Measurements from ENCODE around the gene CNR2. TPM values are rescaled to one million over a fixed set of nuclear protein-coding genes. Genes with fewer than 3 reads are reported as not detected.
A peak's percentile ranks its signal among the peaks of the same experiment; 100 is the strongest.

CNR2 gene
- polyA plus RNA-seq, 2 of the 4 experiments (the other 2 are of a cell fraction) = not detected

- ChIA-PET CTCF (interaction anchor here (0.6 to 8.4 kb wide), 3 partner anchors 16 to 91 kb away, joined by 3 to 57 read pairs (median 6); no protein-coding TSS in a partner anchor), POLR2A (interaction anchor here (0.6 to 1.6 kb wide), 6 partner anchors 9 to 342 kb away, joined by 3 to 9 read pairs (median 4); partner anchors contain the start of gene PITHD1)
- Histone ChIP-seq H3K4me3 (peak within 1 kb of the TSS; percentile 80), H3K9me3 (no peaks in the 10 kb centered on the region), H3K4me2 (peak within 1 kb of the TSS; percentile 82), H3K27ac (peak within 1 kb of the TSS; percentile 85 to 100), H3K4me1 (no peaks in the 10 kb centered on the region; the same call in 1 of the 3 replicates)
- TF ChIP-seq MAX (IDR thresholded peaks at IDR 0.05) (peak; percentile 70; the same call in 1 of the 2 replicates), PBX3 (IDR thresholded peaks at IDR 0.05) (peak; percentile 84), USF2 (IDR thresholded peaks at IDR 0.05) (peak; percentile 75), POLR2A (IDR thresholded peaks at IDR 0.05; ENCODE audit: low read length) (peak; percentile 84), ELK1 (IDR thresholded peaks at IDR 0.05; ENCODE audit: low read depth, low read length) (no peak), TFCP2L1 (CRISPR knock-in tag; IDR thresholded peaks at IDR 0.05) (no peak), PHF8 (IDR thresholded peaks at IDR 0.05; ENCODE audit: borderline replicate concordance, low read depth) (peak; percentile 81; the same call in 1 of the 2 replicates), BCL3 (IDR thresholded peaks at IDR 0.05) (0 out of 3 replicates have a peak, but pooled peaks have one; percentile 33), JUN (IDR thresholded peaks at IDR 0.05) (peak in 1 of 2 experiments; percentile 86; a peak in 3 of 5 replicates), NPAS2 (CRISPR knock-in tag; IDR thresholded peaks at IDR 0.05; ENCODE audit: borderline replicate concordance) (no peak), KDM5A (IDR thresholded peaks at IDR 0.05) (peak; percentile 94)
- 3% methylated on average over 13 of the region's 42 CpGs for WGBS (ENCODE audit: missing lambda C conversion rate)
- DNase-seq (ENCODE audit: low read depth in 1 of 2, low spot score in 1 of 2) (peak; percentile 83), ATAC-seq (peak; percentile 96 to 98), FAIRE-seq (no peak)
Measured at GRCh38 chr1:23825076-23825761, 87.9 kb downstream of the CNR2 start, which contains the start of gene HMGCL. Gene HMGCL, minus strand, starts transcription at chr1:23825429. Its CDS starts 14 bp downstream, at chr1:23825415.

GRCh38 chr1:23824711-23825075, 88.5 kb downstream of the CNR2 start:
- CTCF ChIA-PET = interaction anchor here (1.8 to 8.4 kb wide), 2 partner anchors 15 to 30 kb away, joined by 6 to 57 read pairs; no protein-coding TSS in a partner anchor
- 3% methylated on average over 8 of the region's 8 CpGs for WGBS (ENCODE audit: missing lambda C conversion rate)
- TF ChIP-seq HDAC2 (IDR thresholded peaks at IDR 0.05) (no peak), ESRRA (IDR thresholded peaks at IDR 0.05; ENCODE audit: borderline replicate concordance, low read length) (no peak), HOXB5 (CRISPR knock-in tag; IDR thresholded peaks at IDR 0.05) (no peak), USF2 (IDR thresholded peaks at IDR 0.05) (no peak), FOXS1 (CRISPR knock-in tag; IDR thresholded peaks at IDR 0.05) (no peak), TFCP2L1 (CRISPR knock-in tag; IDR thresholded peaks at IDR 0.05) (no peak), ZSCAN20 (CRISPR knock-in tag; IDR thresholded peaks at IDR 0.05) (no peak), GATA3 (IDR thresholded peaks at IDR 0.05; ENCODE audit: borderline replicate concordance) (no peak), NFE2L2 (conservative IDR thresholded peaks at IDR 0.05; ENCODE audit: low read length) (no peak), CHD2 (IDR thresholded peaks at IDR 0.05; ENCODE audit: low read length, partially characterized antibody) (no peak), PHF8 (IDR thresholded peaks at IDR 0.05; ENCODE audit: borderline replicate concordance, low read depth) (no peak), TP53 (CRISPR knock-in tag; IDR thresholded peaks at IDR 0.05) (no peak), HES2 (IDR thresholded peaks at IDR 0.05) (no peak), SREBF2 (IDR thresholded peaks at IDR 0.05) (no peak), RFX5 (IDR thresholded peaks at IDR 0.05) (no peak), REST (IDR thresholded peaks at IDR 0.05) (no peak)

More at GRCh38 chr1:23824711-23825075, 88.5 kb downstream of the CNR2 start:
- POLR2A ChIA-PET = interaction anchor here (1.1 to 1.6 kb wide), 2 partner anchors 14 to 46 kb away, joined by 7 to 9 read pairs; partner anchors contain the start of gene PITHD1
- no peaks in the 10 kb centered on the region; the same call in 2 of the 3 replicates for H3K4me1 ChIP-seq
- H3K27ac ChIP-seq = peak overlapping the region; percentile 85 to 100
- DNase-seq (ENCODE audit: low read depth in 1 of 2, low spot score in 1 of 2) = no peak
- no peaks in the 10 kb centered on the region for H3K9me3 ChIP-seq
- no peak for FAIRE-seq
- peak overlapping the region; percentile 82 for H3K4me2 ChIP-seq
- 0 out of 6 replicates have a peak, but pooled peaks of 1 of the 2 experiments have one; percentile 20 for ATAC-seq
- H3K4me3 ChIP-seq = peak overlapping the region; percentile 80

All from A549 (cell line).